ENCODE measurements around the gene SND1.

Gene SND1

DNA sequence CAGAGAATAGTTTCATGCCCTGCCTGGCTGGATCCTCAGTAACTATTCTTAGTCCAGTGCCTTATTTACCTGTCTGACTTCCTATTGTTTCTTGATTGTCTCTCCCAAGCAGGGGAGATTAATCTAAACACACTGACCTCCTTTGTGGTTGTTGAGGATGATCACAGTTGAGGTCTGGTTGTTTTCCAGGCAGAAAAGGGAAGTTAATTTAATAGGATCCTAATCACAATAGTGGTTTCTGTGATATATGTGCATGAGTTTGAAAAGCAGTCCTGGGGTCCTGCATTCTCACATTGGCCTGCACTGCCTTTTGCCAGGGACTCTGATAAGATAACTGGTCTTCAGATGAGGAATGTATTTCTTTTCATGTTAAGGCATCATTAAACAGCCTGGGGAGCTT is 130.1 kb downstream of the SND1 start:
- TF ChIP-seq CTCF (IDR thresholded peaks at IDR 0.05; ENCODE audit: low read depth, low read length, missing control alignments): no peak
- H3K4me3 ChIP-seq (ENCODE audit: low read depth, low read length): no peak overlapping the region
- no peak for DNase-seq (ENCODE audit: low read depth)

- TF ChIP-seq CTCF (IDR thresholded peaks at IDR 0.05; ENCODE audit: low read depth, low read length, missing control alignments): no peak
- DNase-seq (ENCODE audit: low read depth): no peak
- H3K4me3 ChIP-seq (ENCODE audit: low read depth, low read length): no peak overlapping the region
These were observed 130.9 kb downstream of the SND1 start for GRCh38 chr7:127782654-127783559.

DNA sequence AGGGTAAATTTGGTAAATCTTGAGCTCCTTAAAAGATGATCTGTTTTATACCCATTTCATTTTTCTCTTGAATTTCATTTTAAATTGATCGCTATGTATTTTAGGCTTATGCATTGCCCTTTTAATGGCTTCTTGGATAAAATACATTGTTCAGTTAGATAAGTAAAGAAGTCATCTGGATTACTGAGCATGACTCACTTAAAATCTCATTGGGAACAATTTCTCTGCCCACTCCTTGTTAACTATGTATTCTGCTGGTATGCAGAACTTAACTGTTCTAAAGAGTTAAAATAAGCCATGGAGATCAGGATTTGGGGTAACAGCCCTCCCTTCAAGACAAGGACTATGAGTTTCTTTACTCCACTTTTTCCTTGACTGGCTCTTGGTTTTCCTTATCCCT is 134.2 kb downstream of the SND1 start:
- DNase-seq (ENCODE audit: low read depth): no peak
- TF ChIP-seq CTCF (IDR thresholded peaks at IDR 0.05; ENCODE audit: low read depth, low read length, missing control alignments): no peak
- no peak overlapping the region for H3K4me3 ChIP-seq (ENCODE audit: low read depth, low read length)

GRCh38 chr7:127789031-127789430 is 137.0 kb downstream of the SND1 start:
- no peak overlapping the region for H3K4me3 ChIP-seq (ENCODE audit: low read depth, low read length)
- DNase-seq (ENCODE audit: low read depth): no peak
- no peak for TF ChIP-seq CTCF (IDR thresholded peaks at IDR 0.05; ENCODE audit: low read depth, low read length, missing control alignments)

DNA sequence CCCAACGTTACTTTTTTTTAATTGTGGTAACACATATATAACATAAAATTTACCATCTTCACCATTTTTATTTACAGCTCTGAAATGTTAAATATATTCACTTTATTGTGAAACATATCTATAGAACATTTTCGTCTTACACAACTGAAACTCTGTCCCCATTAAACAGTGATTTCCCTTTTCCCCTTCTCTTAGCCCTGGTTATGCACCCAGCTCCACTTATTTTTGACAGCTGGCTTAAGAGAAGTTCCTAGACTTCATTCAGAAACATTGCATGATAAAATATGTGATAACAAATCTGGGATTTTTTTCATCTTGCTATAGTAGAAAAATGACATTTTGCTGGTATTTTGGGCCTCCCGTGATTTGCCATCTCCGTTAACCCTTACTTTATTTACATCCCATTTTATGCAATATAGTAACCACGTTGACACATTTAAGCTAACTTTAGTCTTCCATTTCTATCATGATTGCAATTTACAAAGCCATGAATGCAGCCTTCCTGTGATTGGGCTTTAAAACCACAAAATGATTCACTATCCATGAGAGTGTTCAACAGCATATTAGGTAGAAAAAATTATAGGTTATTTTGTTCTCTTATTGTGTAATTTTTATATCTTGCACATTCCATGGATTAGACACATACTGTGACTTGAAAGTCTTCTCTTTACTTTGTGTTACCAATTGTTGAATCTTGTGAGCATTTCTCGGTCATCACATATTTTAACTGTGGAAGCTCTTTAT is 139.6 kb downstream of the SND1 start:
- no peak overlapping the region for H3K4me3 ChIP-seq (ENCODE audit: low read depth, low read length)
- DNase-seq (ENCODE audit: low read depth): no peak
- TF ChIP-seq CTCF (IDR thresholded peaks at IDR 0.05; ENCODE audit: low read depth, low read length, missing control alignments): no peak

- peak; percentile 86 for TF ChIP-seq CTCF (IDR thresholded peaks at IDR 0.05; ENCODE audit: low read depth, low read length, missing control alignments)
- DNase-seq (ENCODE audit: low read depth): no peak
- H3K4me3 ChIP-seq (ENCODE audit: low read depth, low read length): no peak overlapping the region
These were observed 140.7 kb downstream of the SND1 start for GRCh38 chr7:127792528-127793342.

All from GM12864 (cell line).